Measurements from ENCODE around the gene TUBGCP2.

The TUBGCP2 gene

DNA sequence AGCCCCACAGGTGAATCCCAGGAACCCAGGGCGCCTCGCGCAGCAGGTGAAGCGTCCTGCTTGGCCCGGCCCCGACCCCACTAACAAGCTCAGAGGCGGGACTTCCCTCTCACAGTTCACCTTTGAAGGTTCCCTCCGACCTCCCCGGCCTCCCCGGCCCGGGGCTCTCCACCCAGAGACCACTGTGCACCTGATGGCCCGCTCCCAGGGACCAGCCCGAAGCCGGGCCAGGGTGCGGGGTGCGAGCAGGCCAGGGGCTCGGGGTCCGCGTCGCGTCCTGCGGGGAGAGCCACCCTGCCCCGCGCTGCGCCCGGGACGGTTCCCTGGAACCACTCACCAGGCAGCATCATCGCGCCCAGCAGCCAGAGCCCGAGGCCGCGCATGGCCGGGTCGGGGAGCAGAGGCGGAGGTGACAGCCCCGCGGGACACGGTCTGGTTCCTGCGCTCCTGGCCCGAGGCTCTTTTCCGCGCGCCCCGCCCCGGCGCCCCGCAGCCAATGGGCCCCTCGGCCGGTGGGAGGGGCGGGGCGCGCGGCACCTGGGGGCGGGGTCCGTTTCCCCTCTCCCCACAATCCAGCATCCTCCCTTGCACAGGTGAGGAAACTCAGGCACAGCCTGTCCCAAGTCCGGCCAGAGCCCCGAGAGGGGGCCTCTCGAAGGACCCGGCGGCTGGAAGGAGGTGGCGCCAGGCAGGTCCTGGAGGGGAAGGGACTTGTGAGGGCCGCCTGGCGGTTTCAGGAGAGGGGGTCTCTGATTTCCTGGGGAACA lies 32.1 kb downstream of the TUBGCP2 start, which contains the start of gene ADAM8:
Gene ADAM8, minus strand, starts transcription at position 434 of the 767 bp plus-strand sequence. Its CDS starts 51 bp downstream, at position 383.
- H3K27me3 ChIP-seq = peaks cover 18% of the 10 kb centered on the region
- H3K4me3 ChIP-seq (ENCODE audit: low read depth, low read length) = no peak within 1 kb of the TSS
- H3K9me3 ChIP-seq = no peaks in the 10 kb centered on the region
- peaks cover 3% of the 10 kb centered on the region; the same call in 1 of the 2 replicates for H3K36me3 ChIP-seq
- TF ChIP-seq, protein P1, sequence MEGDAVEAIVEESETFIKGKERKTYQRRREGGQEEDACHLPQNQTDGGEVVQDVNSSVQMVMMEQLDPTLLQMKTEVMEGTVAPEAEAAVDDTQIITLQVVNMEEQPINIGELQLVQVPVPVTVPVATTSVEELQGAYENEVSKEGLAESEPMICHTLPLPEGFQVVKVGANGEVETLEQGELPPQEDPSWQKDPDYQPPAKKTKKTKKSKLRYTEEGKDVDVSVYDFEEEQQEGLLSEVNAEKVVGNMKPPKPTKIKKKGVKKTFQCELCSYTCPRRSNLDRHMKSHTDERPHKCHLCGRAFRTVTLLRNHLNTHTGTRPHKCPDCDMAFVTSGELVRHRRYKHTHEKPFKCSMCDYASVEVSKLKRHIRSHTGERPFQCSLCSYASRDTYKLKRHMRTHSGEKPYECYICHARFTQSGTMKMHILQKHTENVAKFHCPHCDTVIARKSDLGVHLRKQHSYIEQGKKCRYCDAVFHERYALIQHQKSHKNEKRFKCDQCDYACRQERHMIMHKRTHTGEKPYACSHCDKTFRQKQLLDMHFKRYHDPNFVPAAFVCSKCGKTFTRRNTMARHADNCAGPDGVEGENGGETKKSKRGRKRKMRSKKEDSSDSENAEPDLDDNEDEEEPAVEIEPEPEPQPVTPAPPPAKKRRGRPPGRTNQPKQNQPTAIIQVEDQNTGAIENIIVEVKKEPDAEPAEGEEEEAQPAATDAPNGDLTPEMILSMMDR (IDR thresholded peaks at IDR 0.05; ENCODE audit: low read depth, low read length) = no peak
- peaks cover 3% of the 10 kb centered on the region; the same call in 1 of the 2 replicates for H3K4me1 ChIP-seq
- DNase-seq = peak; percentile 54

DNA sequence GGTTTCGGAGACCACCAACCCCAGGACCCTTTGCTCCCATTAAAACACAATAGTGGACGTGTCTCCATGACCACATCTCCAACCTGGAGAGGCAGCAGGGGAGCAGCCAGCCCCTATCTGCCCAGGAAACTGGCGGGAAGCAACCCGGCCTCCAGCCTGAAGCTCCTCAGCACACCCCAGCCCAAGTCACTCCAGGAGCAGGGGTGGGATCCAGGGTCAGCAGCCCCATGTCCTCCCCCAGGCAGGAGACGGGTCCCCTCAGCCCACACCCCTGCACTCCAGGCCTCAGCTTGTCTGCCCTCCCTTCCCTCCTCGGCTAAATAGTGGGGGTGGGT lies 32.6 kb downstream of the TUBGCP2 start:
- H3K9me3 ChIP-seq = no peaks in the 10 kb centered on the region
- no peak overlapping the region for H3K4me3 ChIP-seq (ENCODE audit: low read depth, low read length)
- TF ChIP-seq, protein P1 (IDR thresholded peaks at IDR 0.05; ENCODE audit: low read depth, low read length) = no peak
- peaks cover 3% of the 10 kb centered on the region; the same call in 1 of the 2 replicates for H3K4me1 ChIP-seq
- peaks cover 18% of the 10 kb centered on the region for H3K27me3 ChIP-seq
- DNase-seq = no peak
- H3K36me3 ChIP-seq = peaks cover 3% of the 10 kb centered on the region; the same call in 1 of the 2 replicates

DNA sequence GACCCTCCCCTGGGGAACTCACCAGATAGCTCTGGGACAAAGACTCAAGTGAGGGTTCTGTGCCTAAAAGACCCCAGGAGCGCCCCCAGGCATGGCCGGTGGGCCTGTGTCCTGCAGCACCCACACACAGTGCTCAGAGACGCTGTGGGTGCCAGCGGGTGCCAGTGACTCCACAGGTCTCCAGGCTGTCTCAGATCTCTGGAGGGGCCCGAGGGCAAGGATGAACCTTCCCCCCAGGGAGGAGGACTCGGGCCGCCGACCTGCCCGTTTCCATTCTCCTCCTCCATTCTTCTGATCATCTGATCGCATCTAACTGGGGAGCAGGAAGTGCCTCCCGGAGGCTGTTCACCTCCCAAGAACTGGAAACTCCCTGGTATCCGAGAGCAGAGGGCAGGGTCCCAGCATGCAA lies 33.0 kb downstream of the TUBGCP2 start:
- Histone ChIP-seq H3K4me1 (peaks cover 3% of the 10 kb centered on the region; the same call in 1 of the 2 replicates), H3K9me3 (no peaks in the 10 kb centered on the region), H3K27me3 (peaks cover 18% of the 10 kb centered on the region), H3K4me3 (ENCODE audit: low read depth, low read length) (no peak overlapping the region), H3K36me3 (peaks cover 3% of the 10 kb centered on the region; the same call in 1 of the 2 replicates)
- TF ChIP-seq, protein P1 (IDR thresholded peaks at IDR 0.05; ENCODE audit: low read depth, low read length) = no peak
- DNase-seq = no peak

DNA sequence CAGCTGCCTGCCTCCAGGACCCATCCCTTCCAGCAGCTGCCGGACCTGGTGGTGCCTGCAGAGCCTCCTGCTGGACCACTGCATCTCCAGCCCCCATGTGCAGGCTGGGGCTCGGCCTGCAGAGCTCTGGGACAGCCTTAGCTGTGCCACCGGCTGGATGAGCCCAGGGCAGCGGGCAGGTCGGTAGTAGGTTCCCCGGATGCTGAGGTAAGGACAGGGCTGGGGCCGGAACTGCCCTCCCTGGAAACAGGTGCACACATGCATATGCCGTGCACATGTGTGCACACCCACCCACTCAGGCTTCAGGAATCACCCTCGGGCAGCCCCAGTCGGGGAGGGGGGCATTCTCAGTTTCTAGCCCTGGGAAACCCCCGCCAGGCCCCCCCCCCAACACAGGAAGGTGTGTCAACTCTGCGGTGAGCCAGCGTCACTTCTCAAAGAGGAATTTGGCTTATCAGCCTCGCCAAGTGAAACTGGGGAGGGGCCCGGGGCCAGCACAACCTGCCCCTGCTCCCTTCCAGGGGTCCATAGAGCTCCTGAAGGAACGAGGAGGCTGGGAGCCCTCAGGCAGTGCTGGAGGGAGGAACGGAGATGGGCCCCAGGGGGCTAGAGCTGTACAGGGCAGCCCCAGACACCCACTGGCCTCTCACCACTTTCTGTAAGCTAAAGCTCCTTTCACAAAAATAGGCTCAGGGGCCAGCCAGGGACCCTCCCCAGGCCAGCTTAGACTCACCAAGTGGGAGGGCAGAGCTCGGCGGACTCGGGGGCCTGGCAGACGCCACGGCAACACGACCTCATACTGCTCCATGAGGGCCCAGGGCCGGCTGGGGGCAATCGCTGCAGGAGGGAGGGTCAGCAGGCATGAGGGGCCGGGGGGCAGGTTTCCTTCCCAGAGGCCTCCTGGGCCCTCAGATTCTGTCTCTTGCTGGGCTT lies 33.7 kb downstream of the TUBGCP2 start:
- peaks cover 3% of the 10 kb centered on the region; the same call in 1 of the 2 replicates for H3K4me1 ChIP-seq
- no peaks in the 10 kb centered on the region for H3K9me3 ChIP-seq
- DNase-seq = no peak
- TF ChIP-seq, protein P1 (IDR thresholded peaks at IDR 0.05; ENCODE audit: low read depth, low read length) = no peak
- no peak overlapping the region for H3K4me3 ChIP-seq (ENCODE audit: low read depth, low read length)
- H3K36me3 ChIP-seq = peaks cover 3% of the 10 kb centered on the region; the same call in 1 of the 2 replicates
- H3K27me3 ChIP-seq = peaks cover 18% of the 10 kb centered on the region

DNA sequence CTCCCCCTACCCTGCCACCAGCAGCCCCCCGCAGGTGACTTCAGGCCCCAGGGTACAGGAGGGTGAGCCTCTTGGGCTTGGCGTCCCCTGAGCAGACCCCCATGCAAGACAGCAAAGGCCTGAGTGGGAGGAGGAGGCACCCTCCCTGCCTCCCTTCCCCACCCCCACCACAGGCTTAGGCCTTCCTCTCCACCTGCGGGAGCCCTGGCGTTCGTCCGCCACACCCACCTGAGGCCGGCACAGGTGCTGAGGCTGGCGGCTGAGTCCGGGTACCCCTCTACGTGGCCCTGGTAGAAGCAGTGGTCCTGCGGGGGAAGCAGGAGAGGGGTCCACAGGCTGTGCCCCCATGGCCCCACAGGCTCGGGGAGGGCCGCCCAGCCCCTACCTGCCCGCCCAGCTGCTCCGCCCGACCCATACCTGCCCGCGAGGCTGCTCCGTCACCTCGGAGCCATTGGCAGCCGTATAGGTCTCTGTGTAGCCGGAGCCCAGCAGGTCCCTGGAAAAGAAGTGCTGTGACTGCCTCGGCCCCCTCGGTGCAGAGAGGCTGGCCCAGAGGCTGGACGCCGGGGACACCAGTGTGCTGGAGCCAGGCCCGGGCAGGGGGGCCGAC lies 35.0 kb downstream of the TUBGCP2 start:
- Histone ChIP-seq H3K4me1 (peaks cover 3% of the 10 kb centered on the region; the same call in 1 of the 2 replicates), H3K27me3 (peaks cover 18% of the 10 kb centered on the region)
- DNase-seq = no peak

More for the DNA sequence above, 35.0 kb downstream of the TUBGCP2 start:
- TF ChIP-seq, protein P1 (IDR thresholded peaks at IDR 0.05; ENCODE audit: low read depth, low read length) = no peak
- no peak overlapping the region for H3K4me3 ChIP-seq (ENCODE audit: low read depth, low read length)
- no peaks in the 10 kb centered on the region for H3K9me3 ChIP-seq
- no peaks in the 10 kb centered on the region for H3K36me3 ChIP-seq
